GM19455 (cell line): ENCODE results near the gene CLCN4.

ENCODE experiments used
- ATAC-seq: cut with Tn5 transposase; IDR thresholded peaks from one replicate; pipeline ENCODE4 v1.9.1; 2021; ENCODE audit not compliant: unreplicated experiment

Gene CLCN4

GRCh38 chrX:10166248-10166716, 9.5 kb downstream of the CLCN4 start:
- ATAC-seq = no peak

GRCh38 chrX:10166731-10167151, 10.0 kb downstream of the CLCN4 start:
- ATAC-seq = no peak

- ATAC-seq = no peak
Observed at GRCh38 chrX:10167573-10167972, 10.8 kb downstream of the CLCN4 start.

- ATAC-seq = no peak
Observed at GRCh38 chrX:10168226-10168625, 11.5 kb downstream of the CLCN4 start.

GRCh38 chrX:10169175-10169574, 12.4 kb downstream of the CLCN4 start:
- ATAC-seq = no peak

- no peak for ATAC-seq
Observed at GRCh38 chrX:10171249-10171648, 14.5 kb downstream of the CLCN4 start.

- ATAC-seq = no peak
Observed at GRCh38 chrX:10172877-10173276, 16.1 kb downstream of the CLCN4 start.

GRCh38 chrX:10173331-10173900, 16.6 kb downstream of the CLCN4 start:
- no peak for ATAC-seq

GRCh38 chrX:10174051-10174450, 17.3 kb downstream of the CLCN4 start:
- no peak for ATAC-seq

- no peak for ATAC-seq
Observed at GRCh38 chrX:10174810-10175209, 18.0 kb downstream of the CLCN4 start.

GRCh38 chrX:10175319-10175871, 18.6 kb downstream of the CLCN4 start:
- no peak for ATAC-seq

GRCh38 chrX:10176121-10177003, 19.6 kb downstream of the CLCN4 start:
- ATAC-seq = no peak

GRCh38 chrX:10177004-10177396, 20.2 kb downstream of the CLCN4 start:
- ATAC-seq = no peak

- ATAC-seq = no peak
Observed at GRCh38 chrX:10177601-10178000, 20.8 kb downstream of the CLCN4 start.

GRCh38 chrX:10178866-10179463, 22.2 kb downstream of the CLCN4 start:
- ATAC-seq = no peak

GRCh38 chrX:10183760-10184159, 27.0 kb downstream of the CLCN4 start:
- ATAC-seq = no peak

GRCh38 chrX:10184411-10184810, 27.6 kb downstream of the CLCN4 start:
- ATAC-seq = no peak

- ATAC-seq = no peak
Observed at GRCh38 chrX:10186355-10186754, 29.6 kb downstream of the CLCN4 start.

GRCh38 chrX:10187421-10187820, 30.6 kb downstream of the CLCN4 start:
- no peak for ATAC-seq

GRCh38 chrX:10189317-10190268, 32.8 kb downstream of the CLCN4 start:
- ATAC-seq = peak; percentile 80

GRCh38 chrX:10190367-10190766, 33.6 kb downstream of the CLCN4 start:
- ATAC-seq = no peak
